Endothelial cell of umbilical vein (primary cell): ENCODE measurements around the gene ACAT2. TPM values are rescaled to one million over a fixed set of nuclear protein-coding genes. Genes with fewer than 3 reads are reported as not detected.

ENCODE experiments used
- BruUV-seq: library from RNA; stranded (reverse); fragments of 400-500 nt; replicated peaks from 2 replicates; lab custom pipeline; 2021; lab: Mats Ljungman, UMichigan
- CTCF ChIA-PET: fragments of 300-600, 350-600 bp; sonication (Branson Sonifier 250); formaldehyde crosslinking; loops from one replicate; lab custom pipeline; 2021; ENCODE audit warnings: antibody characterized with exemption, inconsistent platforms; lab: Charles Lee
- POLR2A ChIA-PET: fragments of 300-600, 350-600 bp; sonication (Branson Sonifier 250); formaldehyde crosslinking; loops from one replicate; lab custom pipeline; 2021; ENCODE audit warnings: antibody characterized with exemption, inconsistent platforms; lab: Charles Lee
- DNase-seq: peaks from one replicate; pipeline ENCODE4 v3.0.0-alpha.2; 2011; ENCODE audit warnings: low read depth, low spot score
- FAIRE-seq: peaks from 2 replicates; lab custom pipeline; 2011; peaks lifted over from hg19 to GRCh38; lab: Jason Lieb, UNC
- H2AFZ ChIP-seq: 2 replicates; pipeline ENCODE4 v1.6.0; 2012; ENCODE audit warnings: low read depth, low read length, control low read depth, inconsistent platforms
- H3K27ac ChIP-seq: 2 replicates; pipeline ENCODE4 v1.5.1; 2011; ENCODE audit warnings: low read depth, mild to moderate bottlenecking, control low read depth, low read length, moderate library complexity; ENCODE audit not compliant: insufficient read depth
- H3K27me3 ChIP-seq, 2 experiments: 2 replicates each; pipeline versions ENCODE4 v1.6.0 to v1.6.1; 2011; ENCODE audit warnings: low read length in 2 of 2, mixed read lengths in 1 of 2; ENCODE audit not compliant: control insufficient read depth in 2 of 2, insufficient read depth in 2 of 2
- H3K36me3 ChIP-seq, 2 experiments: 2 replicates in 1 of 2; 3 replicates in 1 of 2; pipeline ENCODE4 v1.5.1; 2011; ENCODE audit warnings: low read length in 2 of 2, mild to moderate bottlenecking in 1 of 2, moderate library complexity in 1 of 2; ENCODE audit not compliant: control insufficient read depth in 2 of 2, insufficient read depth in 2 of 2; ENCODE audit errors: extremely low read depth in 1 of 2
- H3K4me1 ChIP-seq: 3 replicates; pipeline ENCODE4 v1.5.1; 2011; ENCODE audit warnings: mild to moderate bottlenecking, low read length; ENCODE audit not compliant: control insufficient read depth, insufficient read depth; ENCODE audit errors: extremely low read depth
- H3K4me2 ChIP-seq: 2 replicates; pipeline ENCODE4 v1.6.1; 2011; ENCODE audit warnings: low read length, control low read depth, mixed read lengths; ENCODE audit not compliant: insufficient read depth
- H3K4me3 ChIP-seq, 3 experiments: fragments of 200-600 bp in 1 of 3; sonication (generic), shearing (Covaris generic) in 1 of 3; replicated peaks in 1 of 3; 2 replicates each; pipeline ENCODE4 v1.5.1; 2011 to 2016; ENCODE audit warnings: control low read depth in 3 of 3, low read length in 3 of 3, mild to moderate bottlenecking in 2 of 3, inconsistent platforms in 1 of 3, low read depth in 1 of 3, moderate library complexity in 1 of 3; ENCODE audit not compliant: insufficient read depth in 1 of 3
- H3K79me2 ChIP-seq: 2 replicates; pipeline ENCODE4 v1.6.0; 2012; ENCODE audit warnings: low read length, inconsistent platforms; ENCODE audit not compliant: control insufficient read depth, insufficient read depth
- H3K9ac ChIP-seq: replicated peaks from 2 replicates; pipeline ENCODE3; 2011; ENCODE audit warnings: low read length, control low read depth; ENCODE audit not compliant: insufficient read depth; ENCODE audit errors: extremely low read depth
- H3K9me1 ChIP-seq: replicated peaks from 3 replicates; pipeline ENCODE4 v1.6.0; 2011; ENCODE audit warnings: mild to moderate bottlenecking, low read length; ENCODE audit not compliant: control insufficient read depth, insufficient read depth; ENCODE audit errors: extremely low read depth
- H3K9me3 ChIP-seq: replicated peaks from 2 replicates; pipeline ENCODE4 v1.5.1; 2012; ENCODE audit warnings: low read length, inconsistent platforms; ENCODE audit not compliant: control insufficient read depth, insufficient read depth
- H4K20me1 ChIP-seq: replicated peaks from 2 replicates; pipeline ENCODE3; 2011; ENCODE audit warnings: mild to moderate bottlenecking, low read length; ENCODE audit not compliant: control insufficient read depth, insufficient read depth; ENCODE audit errors: extremely low read depth
- EZH2 ChIP-seq: IDR thresholded peaks from 2 replicates; pipeline ENCODE4 v1.6.1; 2012; ENCODE audit warnings: borderline replicate concordance, low read depth, mild to moderate bottlenecking, moderate library complexity, low read length, inconsistent platforms; ENCODE audit not compliant: severe bottlenecking
- FOS ChIP-seq: IDR thresholded peaks from 2 replicates; pipeline ENCODE4 v1.6.1; 2011; ENCODE audit warnings: mild to moderate bottlenecking, low read length, moderate library complexity, borderline replicate concordance; ENCODE audit not compliant: insufficient read depth
- GATA2 ChIP-seq: IDR thresholded peaks from 2 replicates; pipeline ENCODE4 v1.7.0; 2011; ENCODE audit warnings: low read depth, mild to moderate bottlenecking, moderate library complexity, mixed read lengths, low read length; ENCODE audit not compliant: insufficient read length, insufficient read depth
- JUN ChIP-seq: IDR thresholded peaks from 2 replicates; pipeline ENCODE4 v1.6.1; 2011; ENCODE audit warnings: borderline replicate concordance, low read depth; ENCODE audit not compliant: insufficient read length, insufficient read depth
- MYC ChIP-seq: IDR thresholded peaks from one replicate; pipeline ENCODE4 v1.6.1; 2011; ENCODE audit warnings: mild to moderate bottlenecking, low read depth, low read length
- POLR2A ChIP-seq: IDR thresholded peaks from 2 replicates; pipeline ENCODE4 v1.6.1; 2012; ENCODE audit warnings: low read depth, mild to moderate bottlenecking, control low read depth, low read length
- POLR2AphosphoS5 ChIP-seq: IDR thresholded peaks from 2 replicates; pipeline ENCODE4 v1.6.1; 2012; ENCODE audit warnings: low read depth, mild to moderate bottlenecking, control low read depth, low read length, moderate library complexity; ENCODE audit not compliant: insufficient read depth
- dilution Hi-C: fragments of 300-500 bp; cut with MboI; formaldehyde crosslinking; loops from one replicate; pipeline ENCODE4 v1.15.0; 2019; ENCODE audit warnings: low sequenced_read_pairs; ENCODE audit not compliant: extremely low pct_ligation_motif_present
- intact Hi-C: fragments of 100-400 bp; cut with micrococcal nuclease; formaldehyde crosslinking; loops from one replicate; pipeline ENCODE4 v1.10.0; 2022
- polyA plus RNA-seq, 4 experiments: library from polyadenylated mRNA; depleted of rRNA in 3 of 4; stranded (reverse) in 3 of 4; unstranded in 1 of 4; fragments of >200 nt; gene quantifications; 2 replicates each; pipeline versions ENCODE4 v1.2.1 to v1.2.3, GENCODE V29; 2011 to 2012; ENCODE audit warnings: missing spikeins in 1 of 4
- total RNA-seq: library from RNA; stranded (reverse); gene quantifications from 2 replicates; pipeline ENCODE4 v1.2.3, GENCODE V29; 2021
- TF ChIP-seq, protein P1 (sequence below), 2 donors: IDR thresholded peaks; 1 replicate in 1 of 2; 2 replicates in 1 of 2; pipeline ENCODE4 v1.5.1; 2011; ENCODE audit warnings: low read length in 2 of 2, mild to moderate bottlenecking in 2 of 2, moderate library complexity in 2 of 2, control low read depth in 1 of 2, inconsistent platforms in 1 of 2, low read depth in 1 of 2; ENCODE audit not compliant: insufficient read depth in 1 of 2; ENCODE audit errors: extremely low read depth in 1 of 2
- TF ChIP-seq, protein P2 (sequence below): IDR thresholded peaks from 2 replicates; pipeline ENCODE4 v1.6.1; 2011; ENCODE audit not compliant: insufficient read depth, insufficient read length

Gene ACAT2
- total and polyA plus RNA-seq, 2 donors (not counting 3 experiments of a cell fraction or from before 2014, with no cell fraction given), result 44.6 to 114 TPM

DNA sequence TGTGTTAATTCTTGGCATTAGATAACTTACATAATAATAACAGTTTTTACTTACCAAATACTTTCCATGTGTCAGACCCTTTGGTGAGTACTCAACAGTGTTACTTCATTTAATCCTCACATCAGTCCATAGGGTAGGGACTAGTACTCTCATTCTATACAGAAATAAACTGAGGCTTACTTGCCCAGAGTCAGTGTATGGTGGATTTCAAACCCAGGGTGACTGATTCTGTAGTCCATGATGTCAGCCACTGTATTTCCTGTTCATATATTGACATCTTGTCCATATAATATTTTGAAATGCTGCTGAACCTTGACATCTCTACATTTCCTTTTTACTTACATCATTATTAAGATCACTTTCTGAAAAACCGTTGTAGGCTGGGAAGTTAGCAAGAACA, 35.7 kb downstream of the ACAT2 start:
- TF ChIP-seq JUN, result no peak
- no peak for TF ChIP-seq MYC
- no peak for TF ChIP-seq GATA2
- no peak for TF ChIP-seq POLR2A
- no peak for TF ChIP-seq POLR2AphosphoS5
- TF ChIP-seq EZH2, result no peak
- TF ChIP-seq, protein P1, sequence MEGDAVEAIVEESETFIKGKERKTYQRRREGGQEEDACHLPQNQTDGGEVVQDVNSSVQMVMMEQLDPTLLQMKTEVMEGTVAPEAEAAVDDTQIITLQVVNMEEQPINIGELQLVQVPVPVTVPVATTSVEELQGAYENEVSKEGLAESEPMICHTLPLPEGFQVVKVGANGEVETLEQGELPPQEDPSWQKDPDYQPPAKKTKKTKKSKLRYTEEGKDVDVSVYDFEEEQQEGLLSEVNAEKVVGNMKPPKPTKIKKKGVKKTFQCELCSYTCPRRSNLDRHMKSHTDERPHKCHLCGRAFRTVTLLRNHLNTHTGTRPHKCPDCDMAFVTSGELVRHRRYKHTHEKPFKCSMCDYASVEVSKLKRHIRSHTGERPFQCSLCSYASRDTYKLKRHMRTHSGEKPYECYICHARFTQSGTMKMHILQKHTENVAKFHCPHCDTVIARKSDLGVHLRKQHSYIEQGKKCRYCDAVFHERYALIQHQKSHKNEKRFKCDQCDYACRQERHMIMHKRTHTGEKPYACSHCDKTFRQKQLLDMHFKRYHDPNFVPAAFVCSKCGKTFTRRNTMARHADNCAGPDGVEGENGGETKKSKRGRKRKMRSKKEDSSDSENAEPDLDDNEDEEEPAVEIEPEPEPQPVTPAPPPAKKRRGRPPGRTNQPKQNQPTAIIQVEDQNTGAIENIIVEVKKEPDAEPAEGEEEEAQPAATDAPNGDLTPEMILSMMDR (IDR thresholded peaks at IDR 0.05; ENCODE audit: extremely low read depth in 1 of 2, insufficient read depth in 1 of 2, low read depth in 1 of 2, low read length in 2 of 2), result no peak
- no peak for TF ChIP-seq FOS
- TF ChIP-seq, protein P2, sequence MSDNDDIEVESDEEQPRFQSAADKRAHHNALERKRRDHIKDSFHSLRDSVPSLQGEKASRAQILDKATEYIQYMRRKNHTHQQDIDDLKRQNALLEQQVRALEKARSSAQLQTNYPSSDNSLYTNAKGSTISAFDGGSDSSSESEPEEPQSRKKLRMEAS, result no peak
- no peaks in the 10 kb centered on the region for H3K4me1 ChIP-seq
- H3K9me3 ChIP-seq, result no peaks in the 10 kb centered on the region
- no peak for FAIRE-seq
- no peak overlapping the region for H3K4me3 ChIP-seq
- DNase-seq, result no peak
- peaks cover 5 to 11% of the 10 kb centered on the region in 2 experiments for H3K36me3 ChIP-seq
- no peak overlapping the region for H2AFZ ChIP-seq
- no peak overlapping the region for H3K27ac ChIP-seq
- no peak overlapping the region for H3K9ac ChIP-seq
- dilution Hi-C loops (no loop called here), intact Hi-C loops (loop anchor here (10.0 kb wide), 1 partner anchor 307 kb away; no protein-coding TSS in a partner anchor)
- peaks cover 15% of the 10 kb centered on the region for H3K79me2 ChIP-seq
- ChIA-PET CTCF (no interaction called here), POLR2A (no interaction called here)
- no peak overlapping the region for H3K4me2 ChIP-seq
- no TSS peak for BruUV-seq
- H4K20me1 ChIP-seq, result peaks cover 2% of the 10 kb centered on the region
- no peaks in the 10 kb centered on the region for H3K9me1 ChIP-seq
- no peaks in the 10 kb centered on the region for H3K27me3 ChIP-seq
